ENCODE data around the gene HTRA3.

HTRA3 gene

DNA sequence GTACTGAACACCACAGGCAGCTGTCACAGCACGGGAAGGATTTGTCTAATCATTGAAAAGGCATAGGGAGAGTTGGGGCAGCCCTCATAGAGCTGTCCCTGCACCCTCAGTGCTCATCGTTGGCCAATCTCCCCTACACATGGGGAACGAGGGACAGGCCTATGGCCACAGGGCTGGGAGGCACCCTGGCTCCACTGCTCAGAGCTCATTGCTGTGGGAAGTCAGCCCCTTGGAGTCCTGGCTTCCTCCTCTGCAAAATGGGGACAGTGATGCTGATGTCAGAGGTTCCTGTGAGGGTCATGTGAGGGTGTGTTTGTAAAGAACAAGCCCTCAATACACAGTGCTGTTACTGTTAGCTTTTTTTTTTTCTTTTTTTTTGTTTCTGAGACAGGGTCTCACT is 19.3 kb upstream of the HTRA3 start:
- no peaks in the 10 kb centered on the region for H4K20me1 ChIP-seq (ENCODE audit: low read depth, low read length)

DNA sequence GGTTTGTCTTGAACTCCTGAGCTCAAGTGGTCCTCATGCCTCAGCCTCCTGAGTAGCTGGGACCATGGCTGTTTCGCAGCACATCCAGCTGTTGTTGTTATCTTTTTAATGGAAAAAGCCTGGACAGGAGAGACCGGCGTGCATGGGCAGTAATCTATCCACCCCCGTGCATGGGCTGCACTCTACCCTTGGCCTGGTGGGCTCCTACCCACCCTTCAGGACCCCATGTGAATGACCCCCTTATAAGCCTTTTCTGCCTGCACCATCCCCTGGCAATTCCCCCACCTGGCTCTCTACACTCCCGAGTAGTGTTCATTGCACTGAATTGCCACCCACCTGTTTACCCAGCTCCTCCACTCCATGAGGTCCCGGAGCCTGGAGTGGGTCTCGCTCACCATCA is 18.9 kb upstream of the HTRA3 start:
- Histone ChIP-seq H3K4me2 (ENCODE audit: low read depth, low read length, poor library complexity, severe bottlenecking) (no peak overlapping the region), H3K27me3 (ENCODE audit: low read length) (no peaks in the 10 kb centered on the region), H3K79me2 (ENCODE audit: insufficient read depth, low read length) (no peaks in the 10 kb centered on the region), H3K4me3 (ENCODE audit: insufficient read depth, low read length, poor library complexity, severe bottlenecking) (no peak overlapping the region), H3K9me2 (replicated peaks; ENCODE audit: insufficient read depth, low read length) (no peaks in the 10 kb centered on the region), H4K20me1 (ENCODE audit: low read depth, low read length) (no peaks in the 10 kb centered on the region), H3K27ac (ENCODE audit: low read depth, low read length) (no peak overlapping the region), H3K36me3 (ENCODE audit: low read length) (no peaks in the 10 kb centered on the region), H2AFZ (ENCODE audit: low read depth, low read length, severe bottlenecking) (no peak overlapping the region), H3K9ac (ENCODE audit: low read length) (no peak overlapping the region), H3K9me3 (ENCODE audit: insufficient read depth, low read length) (no peaks in the 10 kb centered on the region), H3F3A (ENCODE audit: insufficient read depth) (no peaks in the 10 kb centered on the region)
- no peak for TF ChIP-seq EZH2phosphoT487 (conservative IDR thresholded peaks at IDR 0.05; ENCODE audit: low read length)

More for the DNA sequence above, 19.3 kb upstream of the HTRA3 start:
- no peak overlapping the region for H3K4me3 ChIP-seq (ENCODE audit: insufficient read depth, low read length, poor library complexity, severe bottlenecking)
- no peaks in the 10 kb centered on the region for H3K79me2 ChIP-seq (ENCODE audit: insufficient read depth, low read length)
- no peak overlapping the region for H3K27ac ChIP-seq (ENCODE audit: low read depth, low read length)
- H3F3A ChIP-seq (ENCODE audit: insufficient read depth): no peaks in the 10 kb centered on the region
- H3K9me3 ChIP-seq (ENCODE audit: insufficient read depth, low read length): no peaks in the 10 kb centered on the region
- H3K4me2 ChIP-seq (ENCODE audit: low read depth, low read length, poor library complexity, severe bottlenecking): no peak overlapping the region
- H3K27me3 ChIP-seq (ENCODE audit: low read length): no peaks in the 10 kb centered on the region
- no peaks in the 10 kb centered on the region for H3K36me3 ChIP-seq (ENCODE audit: low read length)
- TF ChIP-seq EZH2phosphoT487 (conservative IDR thresholded peaks at IDR 0.05; ENCODE audit: low read length): no peak
- TF ChIP-seq, protein P1, sequence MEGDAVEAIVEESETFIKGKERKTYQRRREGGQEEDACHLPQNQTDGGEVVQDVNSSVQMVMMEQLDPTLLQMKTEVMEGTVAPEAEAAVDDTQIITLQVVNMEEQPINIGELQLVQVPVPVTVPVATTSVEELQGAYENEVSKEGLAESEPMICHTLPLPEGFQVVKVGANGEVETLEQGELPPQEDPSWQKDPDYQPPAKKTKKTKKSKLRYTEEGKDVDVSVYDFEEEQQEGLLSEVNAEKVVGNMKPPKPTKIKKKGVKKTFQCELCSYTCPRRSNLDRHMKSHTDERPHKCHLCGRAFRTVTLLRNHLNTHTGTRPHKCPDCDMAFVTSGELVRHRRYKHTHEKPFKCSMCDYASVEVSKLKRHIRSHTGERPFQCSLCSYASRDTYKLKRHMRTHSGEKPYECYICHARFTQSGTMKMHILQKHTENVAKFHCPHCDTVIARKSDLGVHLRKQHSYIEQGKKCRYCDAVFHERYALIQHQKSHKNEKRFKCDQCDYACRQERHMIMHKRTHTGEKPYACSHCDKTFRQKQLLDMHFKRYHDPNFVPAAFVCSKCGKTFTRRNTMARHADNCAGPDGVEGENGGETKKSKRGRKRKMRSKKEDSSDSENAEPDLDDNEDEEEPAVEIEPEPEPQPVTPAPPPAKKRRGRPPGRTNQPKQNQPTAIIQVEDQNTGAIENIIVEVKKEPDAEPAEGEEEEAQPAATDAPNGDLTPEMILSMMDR (IDR thresholded peaks at IDR 0.05; ENCODE audit: insufficient read depth, low read length, poor library complexity, severe bottlenecking): no peak
- H3K9me2 ChIP-seq (replicated peaks; ENCODE audit: insufficient read depth, low read length): no peaks in the 10 kb centered on the region
- no peak overlapping the region for H3K9ac ChIP-seq (ENCODE audit: low read length)
- H2AFZ ChIP-seq (ENCODE audit: low read depth, low read length, severe bottlenecking): no peak overlapping the region

DNA sequence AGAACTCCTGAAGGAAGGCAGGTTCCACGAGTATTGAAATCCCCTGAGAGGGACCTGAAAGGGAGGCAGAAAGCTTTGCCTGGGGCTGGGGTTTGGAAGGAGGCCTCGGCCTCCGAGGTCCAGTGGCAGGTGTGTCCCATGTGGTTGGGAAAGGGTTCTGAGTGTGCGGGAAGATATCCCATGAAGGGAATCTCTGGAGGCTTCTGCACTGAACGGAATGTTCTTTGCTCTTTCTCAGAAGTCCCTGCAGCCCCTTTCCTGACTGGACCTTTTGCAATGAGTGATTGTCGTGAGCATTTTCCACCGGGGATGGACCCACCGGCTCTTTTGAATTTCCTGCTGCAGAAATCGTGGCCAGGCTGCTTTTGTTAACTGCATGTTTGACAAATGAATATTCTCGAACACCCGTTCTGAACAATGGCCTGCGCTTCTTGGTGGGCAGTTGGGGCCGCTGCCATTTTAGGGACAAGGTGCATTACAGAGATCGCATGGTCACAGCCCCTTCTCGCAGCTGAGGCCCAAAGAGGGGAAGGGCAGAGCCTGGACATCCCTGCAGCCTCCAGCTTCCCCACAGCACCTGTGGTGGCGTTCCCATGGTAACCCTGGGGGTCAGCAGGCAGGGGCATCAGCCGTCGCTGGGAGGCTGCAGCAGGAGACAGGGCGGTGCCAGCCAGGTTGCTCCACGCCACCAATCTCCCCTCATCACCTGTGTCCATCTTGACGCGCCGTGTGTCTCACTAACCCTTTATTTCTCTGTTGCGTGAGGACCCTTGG is 18.3 kb upstream of the HTRA3 start:
- H3K4me2 ChIP-seq (ENCODE audit: low read depth, low read length, poor library complexity, severe bottlenecking): no peak overlapping the region
- TF ChIP-seq EZH2phosphoT487 (conservative IDR thresholded peaks at IDR 0.05; ENCODE audit: low read length): no peak
- TF ChIP-seq, protein P1 (IDR thresholded peaks at IDR 0.05; ENCODE audit: insufficient read depth, low read length, poor library complexity, severe bottlenecking): no peak
- H3K9me3 ChIP-seq (ENCODE audit: insufficient read depth, low read length): no peaks in the 10 kb centered on the region
- H3K9ac ChIP-seq (ENCODE audit: low read length): no peak overlapping the region
- no peaks in the 10 kb centered on the region for H4K20me1 ChIP-seq (ENCODE audit: low read depth, low read length)
- H3K9me2 ChIP-seq (replicated peaks; ENCODE audit: insufficient read depth, low read length): no peaks in the 10 kb centered on the region
- no peak overlapping the region for H2AFZ ChIP-seq (ENCODE audit: low read depth, low read length, severe bottlenecking)
- no peaks in the 10 kb centered on the region for H3K79me2 ChIP-seq (ENCODE audit: insufficient read depth, low read length)
- H3K4me3 ChIP-seq (ENCODE audit: insufficient read depth, low read length, poor library complexity, severe bottlenecking): no peak overlapping the region
- no peak overlapping the region for H3K27ac ChIP-seq (ENCODE audit: low read depth, low read length)
- H3F3A ChIP-seq (ENCODE audit: insufficient read depth): no peaks in the 10 kb centered on the region
- no peaks in the 10 kb centered on the region for H3K36me3 ChIP-seq (ENCODE audit: low read length)
- H3K27me3 ChIP-seq (ENCODE audit: low read length): no peaks in the 10 kb centered on the region

All from SU-DHL-6 (cell line).